Right renal pelvis (tissue), 4 donors: ENCODE results near the gene BLVRB. TPM values are rescaled to one million over a fixed set of nuclear protein-coding genes. Genes with fewer than 3 reads are reported as not detected.
"Not testable (repeated sequence)": the region's sequence is repeated elsewhere in the genome, so short reads cannot be mapped to it uniquely, and the experiment has no call there.

Experiments used
- DNase-seq, 4 donors: peaks; one replicate each; pipeline ENCODE4 v3.0.0-alpha.2; 2013; ENCODE audit warnings: low read depth in 4 of 4, low spot score in 3 of 4, missing footprints in 1 of 4
- polyA plus RNA-seq, 4 donors: library from polyadenylated mRNA; unstranded; fragments of 120-200 nt; gene quantifications; one replicate each; pipeline ENCODE4 v1.2.1, GENCODE V29; 2013; ENCODE audit not compliant: insufficient read length in 4 of 4

BLVRB gene
- polyA plus RNA-seq, result 10 to 100 TPM; 41.4 to 61.2 (median 42.3) TPM

- DNase-seq, result peak; percentile 99 to 100 (median 99)
These were observed at the start of gene BLVRB for GRCh38 chr19:40465557-40466218. BLVRB (minus strand) TSS chr19:40465745; CDS start chr19:40465688, 57 bp downstream.

GRCh38 chr19:40513741-40514315 is 48.3 kb upstream of the BLVRB start:
- no peak for DNase-seq

GRCh38 chr19:40513345-40513678 is 47.8 kb upstream of the BLVRB start:
- DNase-seq, result no peak

- no peak for DNase-seq
These were observed 47.2 kb upstream of the BLVRB start for GRCh38 chr19:40512473-40513344.

GRCh38 chr19:40512110-40512472 is 46.5 kb upstream of the BLVRB start:
- DNase-seq, result no peak

GRCh38 chr19:40511487-40511886 is 45.9 kb upstream of the BLVRB start:
- no peak for DNase-seq

- no peak for DNase-seq
These were observed 45.1 kb upstream of the BLVRB start for GRCh38 chr19:40510526-40511115.

- DNase-seq, result no peak
These were observed 43.3 kb upstream of the BLVRB start for GRCh38 chr19:40508739-40509260.

GRCh38 chr19:40507892-40508291 is 42.3 kb upstream of the BLVRB start:
- no peak for DNase-seq

GRCh38 chr19:40506099-40506498 is 40.6 kb upstream of the BLVRB start:
- DNase-seq, result no peak

- no peak for DNase-seq
These were observed 37.8 kb upstream of the BLVRB start for GRCh38 chr19:40503320-40503695.

GRCh38 chr19:40502647-40503319 is 37.2 kb upstream of the BLVRB start:
- DNase-seq, result no peak

GRCh38 chr19:40502081-40502480 is 36.5 kb upstream of the BLVRB start:
- no peak for DNase-seq

- no peak for DNase-seq
These were observed 36.1 kb upstream of the BLVRB start for GRCh38 chr19:40501599-40501998.

- not testable (repeated sequence) for DNase-seq
These were observed 35.4 kb upstream of the BLVRB start for GRCh38 chr19:40500678-40501530.

- no peak for DNase-seq
These were observed 33.8 kb upstream of the BLVRB start for GRCh38 chr19:40499320-40499719.

GRCh38 chr19:40497214-40497613 is 31.7 kb upstream of the BLVRB start:
- DNase-seq, result no peak

GRCh38 chr19:40494191-40494838 is 28.8 kb upstream of the BLVRB start:
- no peak for DNase-seq

GRCh38 chr19:40493778-40494177 is 28.2 kb upstream of the BLVRB start:
- DNase-seq, result no peak
